H9 (cell line): Measurements from ENCODE around the gene CACNB4. TPM values are rescaled to one million over a fixed set of nuclear protein-coding genes. Genes with fewer than 3 reads are reported as not detected.

ENCODE experiments used
- DNase-seq: peaks from one replicate; pipeline ENCODE4 v3.0.0-alpha.2; 2017
- H2AFZ ChIP-seq: one replicate; pipeline ENCODE4 v1.6.1; 2013; ENCODE audit warnings: mild to moderate bottlenecking, low read length, control low read depth, moderate library complexity
- H2AK5ac ChIP-seq: 2 replicates; pipeline ENCODE4 v1.6.1; 2013; ENCODE audit warnings: low read length, control low read depth, mixed read lengths; ENCODE audit not compliant: insufficient read length
- H2BK120ac ChIP-seq: one replicate; pipeline ENCODE4 v1.6.1; 2013; ENCODE audit warnings: low read depth, mild to moderate bottlenecking, low read length, control low read depth, inconsistent platforms; ENCODE audit not compliant: poor library complexity, severe bottlenecking
- H2BK12ac ChIP-seq: 2 replicates; pipeline ENCODE4 v1.6.1; 2013; ENCODE audit warnings: low read length, control low read depth, mixed read lengths, low read depth; ENCODE audit not compliant: insufficient read length
- H2BK15ac ChIP-seq: 2 replicates; pipeline ENCODE4 v1.6.1; 2013; ENCODE audit warnings: low read depth, low read length, control low read depth
- H2BK20ac ChIP-seq: one replicate; pipeline ENCODE4 v1.6.1; 2013; ENCODE audit warnings: low read depth, mild to moderate bottlenecking, low read length, control low read depth, inconsistent platforms; ENCODE audit not compliant: poor library complexity, severe bottlenecking
- H2BK5ac ChIP-seq: 2 replicates; pipeline ENCODE4 v1.6.1; 2013; ENCODE audit warnings: low read length, control low read depth, mixed read lengths; ENCODE audit not compliant: insufficient read length
- H3K14ac ChIP-seq: 2 replicates; pipeline ENCODE4 v1.6.1; 2013; ENCODE audit warnings: low read length, control low read depth; ENCODE audit not compliant: insufficient read depth
- H3K18ac ChIP-seq: 2 replicates; pipeline ENCODE4 v1.6.1; 2013; ENCODE audit warnings: low read depth, mild to moderate bottlenecking, mixed read lengths, low read length, control low read depth; ENCODE audit not compliant: insufficient read length
- H3K23ac ChIP-seq: 2 replicates; pipeline ENCODE4 v1.6.1; 2013; ENCODE audit warnings: low read length, control low read depth, mixed read lengths, low read depth; ENCODE audit not compliant: insufficient read length
- H3K23me2 ChIP-seq: 2 replicates; pipeline ENCODE4 v1.6.1; 2013; ENCODE audit warnings: low read depth, mild to moderate bottlenecking, mixed read lengths, low read length, control low read depth; ENCODE audit not compliant: insufficient read length, poor library complexity, severe bottlenecking
- H3K27ac ChIP-seq: 2 replicates; pipeline ENCODE4 v1.5.1; 2013; ENCODE audit warnings: low read length, control low read depth, mixed read lengths, low read depth; ENCODE audit not compliant: insufficient read length
- H3K27me3 ChIP-seq: 2 replicates; pipeline ENCODE4 v1.6.1; 2013; ENCODE audit warnings: low read length, control low read depth, inconsistent platforms; ENCODE audit not compliant: insufficient read depth
- H3K4ac ChIP-seq: 2 replicates; pipeline ENCODE4 v1.6.1; 2013; ENCODE audit warnings: low read depth, mild to moderate bottlenecking, control low read depth, inconsistent platforms, low read length, moderate library complexity
- H3K4me1 ChIP-seq: 2 replicates; pipeline ENCODE4 v1.6.1; 2013; ENCODE audit warnings: low read length, control low read depth, inconsistent platforms; ENCODE audit not compliant: insufficient read depth
- H3K4me2 ChIP-seq: 2 replicates; pipeline ENCODE4 v1.6.1; 2013; ENCODE audit warnings: low read length, control low read depth, mixed read lengths; ENCODE audit not compliant: insufficient read length, insufficient read depth
- H3K56ac ChIP-seq: 2 replicates; pipeline ENCODE4 v1.6.1; 2013; ENCODE audit warnings: low read depth, mild to moderate bottlenecking, mixed read lengths, low read length, control low read depth; ENCODE audit not compliant: insufficient read length
- H3K79me1 ChIP-seq: 2 replicates; pipeline ENCODE4 v1.6.1; 2013; ENCODE audit warnings: low read depth, mild to moderate bottlenecking, moderate library complexity, low read length, control low read depth, inconsistent platforms; ENCODE audit not compliant: insufficient read depth, poor library complexity, severe bottlenecking
- H3K79me2 ChIP-seq: 2 replicates; pipeline ENCODE4 v1.6.1; 2013; ENCODE audit warnings: low read length, control low read depth, inconsistent platforms; ENCODE audit not compliant: insufficient read depth
- H3K9ac ChIP-seq: 2 replicates; pipeline ENCODE4 v1.6.1; 2013; ENCODE audit warnings: low read length, control low read depth, mixed read lengths; ENCODE audit not compliant: insufficient read length; ENCODE audit errors: extremely low read depth
- H3K9me3 ChIP-seq: one replicate; pipeline ENCODE4 v1.6.1; 2013; ENCODE audit warnings: low read depth, low read length, inconsistent platforms; ENCODE audit not compliant: control insufficient read depth
- H3T11ph ChIP-seq: one replicate; pipeline ENCODE4 v1.6.1; 2013; ENCODE audit warnings: mild to moderate bottlenecking, low read length, control low read depth, inconsistent platforms
- H4K20me1 ChIP-seq: one replicate; pipeline ENCODE4 v1.6.1; 2013; ENCODE audit not compliant: control insufficient read depth, insufficient read length, insufficient read depth
- H4K5ac ChIP-seq: 2 replicates; pipeline ENCODE4 v1.6.1; 2013; ENCODE audit warnings: low read depth, mild to moderate bottlenecking, mixed read lengths, low read length, control low read depth; ENCODE audit not compliant: insufficient read length
- H4K8ac ChIP-seq: replicated peaks from 2 replicates; pipeline ENCODE4 v1.6.1; 2013; ENCODE audit warnings: low read length, control low read depth, mixed read lengths, low read depth; ENCODE audit not compliant: insufficient read length
- H4K91ac ChIP-seq: 2 replicates; pipeline ENCODE4 v1.6.1; 2013; ENCODE audit warnings: low read depth, mild to moderate bottlenecking, moderate library complexity, mixed read lengths, low read length, control low read depth; ENCODE audit not compliant: insufficient read length
- H3K27ac Mint-ChIP-seq, 3 experiments: 2 replicates in 2 of 3; 3 replicates in 1 of 3; pipeline ENCODE4 v1.8.0; 2020 to 2021; ENCODE audit warnings: mixed read lengths in 3 of 3, mild to moderate bottlenecking in 1 of 3, moderate library complexity in 1 of 3
- H3K27me3 Mint-ChIP-seq: 2 replicates; pipeline ENCODE4 v1.8.0; 2021; ENCODE audit warnings: low read depth, mild to moderate bottlenecking, moderate library complexity, mixed read lengths
- H3K36me3 Mint-ChIP-seq, 3 experiments: 2 replicates in 2 of 3; 3 replicates in 1 of 3; pipeline ENCODE4 v1.8.0; 2020 to 2021; ENCODE audit warnings: low read depth in 3 of 3, mixed read lengths in 3 of 3; ENCODE audit not compliant: insufficient read depth in 1 of 3
- H3K4me1 Mint-ChIP-seq, 2 experiments: 2 replicates each; pipeline ENCODE4 v1.8.0; 2020; ENCODE audit warnings: mixed read lengths in 2 of 2
- H3K4me3 Mint-ChIP-seq, 2 experiments: 2 replicates in 1 of 2; 3 replicates in 1 of 2; pipeline ENCODE4 v1.8.0; 2020 to 2021; ENCODE audit warnings: mild to moderate bottlenecking in 2 of 2, mixed read lengths in 2 of 2, moderate library complexity in 1 of 2
- H3K9me3 Mint-ChIP-seq, 2 experiments: 2 replicates in 1 of 2; 3 replicates in 1 of 2; pipeline ENCODE4 v1.8.0; 2020; ENCODE audit warnings: mild to moderate bottlenecking in 2 of 2, mixed read lengths in 2 of 2, moderate library complexity in 1 of 2
- CTCF ChIP-seq: fragments of 200-600 bp; sonication (generic); conservative IDR thresholded peaks from 3 replicates; pipeline ENCODE4 v1.8.0; 2021; ENCODE audit warnings: antibody characterized with exemption, mild to moderate bottlenecking
- WGBS: extraction: QIAGEN DNeasy Blood & Tissue Kit; methylation state at CpG from one replicate; pipeline ENCODE4 v1.1.7; 2013; ENCODE audit warnings: missing lambda C conversion rate, low lambda C conversion rate, mixed read lengths; ENCODE audit not compliant: insufficient read length; ENCODE audit errors: extremely low coverage; 5-methylcytosine and 5-hydroxymethylcytosine counted together
- total RNA-seq: library from RNA; stranded (reverse); gene quantifications from 2 replicates; pipeline ENCODE4 v1.2.1, GENCODE V29; 2021

CACNB4 gene
- total RNA-seq, 1 experiment from 2014 or later: 1.4 TPM

DNA sequence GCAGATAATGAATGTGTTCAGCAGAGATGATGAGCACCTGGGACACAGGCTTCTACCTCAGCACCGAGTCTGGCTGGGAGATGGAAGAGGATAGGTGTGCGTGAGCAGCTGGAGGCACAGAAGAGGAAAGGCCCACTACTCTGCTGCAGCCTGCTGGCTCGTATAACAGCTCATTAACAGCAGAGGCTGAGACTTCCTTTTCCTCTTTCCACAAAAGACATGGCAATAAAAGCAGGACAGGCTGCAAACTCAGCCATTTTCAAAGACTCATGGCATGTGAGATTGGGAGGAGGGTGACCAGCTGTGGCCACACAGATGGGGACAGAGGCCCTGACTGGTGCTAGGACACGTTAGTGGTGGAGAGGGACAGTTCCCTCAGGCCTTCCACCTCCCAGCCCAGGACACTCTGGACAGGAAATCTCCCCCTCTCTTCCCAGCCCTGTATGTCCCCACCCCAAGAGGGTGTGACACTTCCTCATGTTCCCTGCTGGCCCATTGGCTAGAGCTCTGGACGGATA is 60.3 kb downstream of the CACNB4 start:
- TF ChIP-seq CTCF: no peak
- Histone ChIP-seq H3K4me1 (peaks cover 11% of the 10 kb centered on the region), H2BK5ac (no peak overlapping the region), H3T11ph (no peak overlapping the region), H3K27me3 (no peaks in the 10 kb centered on the region; the same call in 1 of the 2 replicates), H2BK20ac (no peak overlapping the region), H2BK15ac (no peak overlapping the region), H2AFZ (no peak overlapping the region), H3K23ac (no peak overlapping the region), H3K4me2 (no peak overlapping the region), H3K4ac (no peak overlapping the region), H3K9ac (no peak overlapping the region), H3K79me1 (no peaks in the 10 kb centered on the region), H4K91ac (no peak overlapping the region), H4K8ac (no peak overlapping the region), H3K27ac (no peak overlapping the region), H4K5ac (no peak overlapping the region), H4K20me1 (no peaks in the 10 kb centered on the region), H3K79me2 (no peaks in the 10 kb centered on the region), H3K18ac (no peak overlapping the region), H3K23me2 (no peaks in the 10 kb centered on the region), H2AK5ac (no peak overlapping the region), H3K14ac (no peak overlapping the region), H3K56ac (no peak overlapping the region), H2BK120ac (no peak overlapping the region), H2BK12ac (no peak overlapping the region), H3K9me3 (no peaks in the 10 kb centered on the region)
- H3K9me3 Mint-ChIP-seq: no peaks in the 10 kb centered on the region; a peak in 1 of 5 replicates
- H3K27me3 Mint-ChIP-seq: peaks cover 38% of the 10 kb centered on the region
- H3K27ac Mint-ChIP-seq: no peak overlapping the region
- WGBS: no CpG with 5 or more reads among the region's 5 CpGs
- peaks cover 34 to 37% of the 10 kb centered on the region in 2 experiments for H3K4me1 Mint-ChIP-seq
- no peak overlapping the region for H3K4me3 Mint-ChIP-seq
- H3K36me3 Mint-ChIP-seq: no peaks in the 10 kb centered on the region
- DNase-seq: no peak
